PC-3 (cell line): ENCODE results near the gene IGFBP1. TPM values are rescaled to one million over a fixed set of nuclear protein-coding genes. Genes with fewer than 3 reads are reported as not detected.

Source experiments
- ATAC-seq: fragments of 200-7000 bp; cut with Tn5 transposase; 2 replicates; pipeline ENCODE4 v1.9.1; 2020; ENCODE audit warnings: mild to moderate bottlenecking, moderate library complexity
- BruUV-seq: library from RNA; stranded (reverse); fragments of 400-500 nt; replicated peaks from 2 replicates; lab custom pipeline; 2021; lab: Mats Ljungman, UMichigan
- CTCF ChIA-PET: fragments of 300-600 bp; sonication (Branson Sonifier 250); formaldehyde crosslinking; loops from one replicate; lab custom pipeline; 2022; ENCODE audit warnings: antibody characterized with exemption; lab: Charles Lee
- POLR2A ChIA-PET: fragments of 300-600 bp; sonication (Branson Sonifier 250); formaldehyde crosslinking; loops from one replicate; lab custom pipeline; 2022; ENCODE audit warnings: antibody characterized with exemption; ENCODE audit not compliant: unreplicated experiment; lab: Charles Lee
- DNase-seq: peaks from one replicate; pipeline ENCODE4 v3.0.0-alpha.2; 2015
- H2AFZ ChIP-seq: fragments of 300-600 bp; sonication (generic); 2 replicates; pipeline ENCODE4 v1.6.0; 2016; ENCODE audit warnings: antibody characterized with exemption, low read length
- H3F3A ChIP-seq: fragments of 300-600 bp; sonication (generic); one replicate; pipeline ENCODE4 v1.6.0; 2017; ENCODE audit warnings: antibody characterized with exemption, low read length, control low read depth, mild to moderate bottlenecking; ENCODE audit not compliant: unreplicated experiment
- H3K27ac ChIP-seq: fragments of 300-600 bp; sonication (generic); 2 replicates; pipeline ENCODE4 v1.5.1; 2016; ENCODE audit warnings: mild to moderate bottlenecking, low read length
- H3K27me3 ChIP-seq: fragments of 300-600 bp; sonication (generic); 2 replicates; pipeline ENCODE4 v1.6.1; 2016; ENCODE audit warnings: low read length, mixed read lengths
- H3K36me3 ChIP-seq: fragments of 300-600 bp; sonication (generic); 2 replicates; pipeline ENCODE4 v1.6.1; 2016; ENCODE audit warnings: low read depth, mixed run types, low read length, mixed read lengths
- H3K4me1 ChIP-seq: fragments of 300-600 bp; sonication (generic); 2 replicates; pipeline ENCODE4 v1.5.1; 2016; ENCODE audit warnings: low read length; ENCODE audit not compliant: insufficient read depth
- H3K4me2 ChIP-seq: fragments of 300-600 bp; sonication (generic); 2 replicates; pipeline ENCODE4 v1.6.0; 2016; ENCODE audit warnings: low read length
- H3K4me3 ChIP-seq: fragments of 300-600 bp; sonication (generic); 2 replicates; pipeline ENCODE4 v1.5.1; 2016; ENCODE audit warnings: mild to moderate bottlenecking, low read length, mixed read lengths
- H3K79me2 ChIP-seq: fragments of 300-600 bp; sonication (generic); 2 replicates; pipeline ENCODE4 v1.6.1; 2017; ENCODE audit warnings: low read length, mixed read lengths
- H3K9ac ChIP-seq: fragments of 300-600 bp; sonication (generic); 2 replicates; pipeline ENCODE4 v1.6.0; 2016; ENCODE audit warnings: mild to moderate bottlenecking, low read length
- H3K9me2 ChIP-seq: fragments of 300-600 bp; sonication (generic); replicated peaks from 2 replicates; pipeline ENCODE4 v1.6.1; 2016; ENCODE audit warnings: mixed run types, low read length, mixed read lengths
- H3K9me3 ChIP-seq: fragments of 300-600 bp; sonication (generic); 2 replicates; pipeline ENCODE4 v1.6.1; 2016; ENCODE audit warnings: low read length, mixed read lengths
- H4K20me1 ChIP-seq: fragments of 300-600 bp; sonication (generic); 2 replicates; pipeline ENCODE4 v1.6.1; 2016; ENCODE audit warnings: low read length, mixed read lengths
- CTCF ChIP-seq: fragments of 300-600 bp; sonication (generic); conservative IDR thresholded peaks from 2 replicates; pipeline ENCODE4 v1.5.1; 2017; ENCODE audit warnings: antibody characterized with exemption, low read depth, mild to moderate bottlenecking, low read length
- EZH2 ChIP-seq: fragments of 300-600 bp; sonication (generic); IDR thresholded peaks from one replicate; pipeline ENCODE4 v1.6.1; 2017; ENCODE audit warnings: antibody characterized with exemption, mild to moderate bottlenecking, low read length; ENCODE audit not compliant: unreplicated experiment
- EZH2phosphoT487 ChIP-seq: fragments of 300-600 bp; sonication (generic); IDR thresholded peaks from 2 replicates; pipeline ENCODE4 v1.6.1; 2018; ENCODE audit warnings: mild to moderate bottlenecking, antibody characterized with exemption, low read length, borderline replicate concordance
- intact Hi-C: fragments of 100-400 bp; cut with micrococcal nuclease; formaldehyde crosslinking; loops from 2 replicates; pipeline ENCODE4 v1.9.0; 2023
- total RNA-seq: library from RNA; depleted of rRNA; stranded (reverse); fragments of >200 nt; gene quantifications from 2 replicates; pipeline ENCODE4 v1.2.3, GENCODE V29; 2014

IGFBP1 gene
- total RNA-seq, 1 experiment from 2014 or later: 1.5 TPM

DNA sequence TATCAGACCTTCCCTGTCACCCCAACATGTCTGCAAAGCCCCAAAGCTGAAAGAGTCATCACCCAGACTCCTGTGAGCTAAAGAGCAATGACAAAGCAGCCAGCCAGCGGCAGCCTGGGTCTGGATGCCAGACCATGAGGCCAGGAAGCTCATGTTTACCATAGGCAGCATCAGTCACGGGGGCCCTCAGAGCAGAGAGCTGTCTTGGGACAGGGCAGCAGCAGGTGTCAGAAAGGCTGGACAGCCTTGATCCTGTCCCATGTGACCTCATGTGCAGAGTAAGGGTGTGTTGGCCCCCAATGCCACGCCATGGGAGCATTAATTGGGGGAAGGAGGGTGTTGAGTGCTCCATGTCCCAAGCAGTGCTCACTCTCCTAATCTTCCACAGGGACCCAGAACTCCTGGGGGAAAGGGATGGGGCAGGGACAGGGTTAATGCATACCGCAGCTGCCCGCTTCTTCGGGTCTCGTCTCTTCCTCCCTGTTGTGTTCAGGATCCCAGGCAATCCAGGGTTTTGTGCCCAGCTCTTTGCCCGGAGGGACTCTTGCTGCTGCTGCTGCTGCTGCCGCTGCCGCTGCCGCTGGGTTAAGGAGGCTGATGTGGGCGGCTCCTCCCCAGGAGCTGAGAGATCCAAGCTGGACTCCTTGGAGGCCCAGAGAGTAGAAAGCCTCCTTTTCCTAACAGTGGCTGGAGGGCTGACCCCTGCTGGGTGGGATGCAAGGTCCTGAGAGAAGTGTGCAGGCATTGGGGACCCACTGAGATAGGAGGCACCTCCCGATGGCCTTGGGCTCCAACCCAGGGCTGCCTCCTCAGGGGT lies 22.5 kb upstream of the IGFBP1 start:
- Histone ChIP-seq H3K4me2 (no peak overlapping the region), H3K79me2 (no peaks in the 10 kb centered on the region), H3K9me3 (no peaks in the 10 kb centered on the region), H3K27ac (no peak overlapping the region), H2AFZ (no peak overlapping the region), H3K4me1 (peaks cover 26% of the 10 kb centered on the region), H3K9me2 (no peaks in the 10 kb centered on the region), H3K4me3 (no peak overlapping the region), H3K9ac (no peak overlapping the region), H3K36me3 (no peaks in the 10 kb centered on the region), H3K27me3 (no peaks in the 10 kb centered on the region), H3F3A (no peaks in the 10 kb centered on the region), H4K20me1 (no peaks in the 10 kb centered on the region)
- intact Hi-C loops: no loop called here
- TF ChIP-seq EZH2: no peak
- TF ChIP-seq CTCF: no peak
- no peak for TF ChIP-seq EZH2phosphoT487
- no peak for ATAC-seq
- no TSS peak for BruUV-seq
- ChIA-PET POLR2A (no interaction called here), CTCF (no interaction called here)
- no peak for DNase-seq

GRCh38 chr7:45867471-45867870 lies 20.8 kb upstream of the IGFBP1 start:
- Histone ChIP-seq H2AFZ (no peak overlapping the region), H3K4me1 (peaks cover 26% of the 10 kb centered on the region), H3K9ac (no peak overlapping the region), H3K4me3 (no peak overlapping the region), H3K27me3 (no peaks in the 10 kb centered on the region), H3K27ac (no peak overlapping the region), H3K36me3 (no peaks in the 10 kb centered on the region), H3K4me2 (no peak overlapping the region), H4K20me1 (no peaks in the 10 kb centered on the region), H3F3A (no peaks in the 10 kb centered on the region), H3K79me2 (no peaks in the 10 kb centered on the region), H3K9me3 (no peaks in the 10 kb centered on the region), H3K9me2 (no peaks in the 10 kb centered on the region)
- ChIA-PET CTCF (no interaction called here), POLR2A (no interaction called here)
- intact Hi-C loops: no loop called here
- no peak for DNase-seq
- no TSS peak for BruUV-seq
- no peak for ATAC-seq
- no peak for TF ChIP-seq EZH2
- no peak for TF ChIP-seq EZH2phosphoT487

- Histone ChIP-seq H3K9me3 (no peaks in the 10 kb centered on the region), H3K9ac (no peak overlapping the region), H3K79me2 (no peaks in the 10 kb centered on the region), H4K20me1 (no peaks in the 10 kb centered on the region), H3K9me2 (no peaks in the 10 kb centered on the region), H3K27ac (peak overlapping the region; percentile 66), H2AFZ (no peak overlapping the region), H3K36me3 (no peaks in the 10 kb centered on the region), H3K27me3 (no peaks in the 10 kb centered on the region), H3K4me2 (peak overlapping the region; percentile 18), H3K4me3 (no peak overlapping the region), H3K4me1 (peaks cover 30% of the 10 kb centered on the region), H3F3A (no peaks in the 10 kb centered on the region)
- intact Hi-C loops: no loop called here
- ChIA-PET POLR2A (interaction anchor here (0.6 kb wide), 1 partner anchor 16 kb away, joined by 6 read pairs; no protein-coding TSS in a partner anchor), CTCF (interaction anchor here (0.6 to 0.7 kb wide), 2 partner anchors 16 to 1385 kb away, joined by 3 to 4 read pairs; no protein-coding TSS in a partner anchor)
- no TSS peak for BruUV-seq
- peak; percentile 84 for ATAC-seq
- DNase-seq: peak; percentile 85
- TF ChIP-seq CTCF (no peak), EZH2phosphoT487 (no peak), EZH2 (no peak)
Measured at GRCh38 chr7:45869426-45869825, 18.9 kb upstream of the IGFBP1 start.
